NCI-H1436 (cell line): ENCODE measurements around the gene PRKCE.

ENCODE experiments used
- DNase-seq: peaks from one replicate; lab custom pipeline; 2025; lab: John Stamatoyannopoulos, UW

Gene PRKCE

DNA sequence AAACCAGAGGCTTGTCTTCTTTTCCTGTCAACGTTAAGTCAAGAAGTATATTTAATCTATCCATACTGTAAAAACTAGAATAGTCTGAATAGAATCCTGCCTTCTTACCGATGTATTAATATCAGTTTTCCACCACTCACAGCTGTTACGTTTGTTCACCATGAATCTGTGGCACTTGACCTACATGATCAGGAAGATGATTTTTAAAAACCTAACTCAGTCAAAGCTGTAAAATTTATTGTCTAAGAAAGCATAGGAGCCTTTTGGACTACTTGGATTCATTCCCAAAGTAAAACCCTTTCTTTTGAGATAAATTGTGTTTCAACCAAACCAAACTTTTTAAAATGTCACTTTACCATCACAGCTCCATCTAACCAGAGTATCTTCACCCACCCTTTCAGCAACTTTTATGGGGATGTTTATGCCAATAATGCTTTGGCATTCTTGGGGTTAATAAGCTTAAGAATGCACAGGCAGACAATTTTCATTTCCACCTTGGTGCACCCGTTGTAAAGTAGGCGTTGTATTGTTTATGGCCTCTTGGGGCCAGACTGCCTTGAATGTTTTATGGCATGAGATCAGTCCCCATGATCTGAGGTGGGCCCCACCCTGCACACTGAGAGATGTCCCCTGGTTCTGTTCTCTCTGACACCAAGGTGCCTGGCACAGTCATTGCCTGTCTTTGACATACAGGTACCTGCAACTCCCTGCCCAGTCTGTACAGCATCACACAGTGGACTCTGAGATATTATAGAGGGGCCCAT is 469.5 kb downstream of the PRKCE start:
- DNase-seq = no peak

DNA sequence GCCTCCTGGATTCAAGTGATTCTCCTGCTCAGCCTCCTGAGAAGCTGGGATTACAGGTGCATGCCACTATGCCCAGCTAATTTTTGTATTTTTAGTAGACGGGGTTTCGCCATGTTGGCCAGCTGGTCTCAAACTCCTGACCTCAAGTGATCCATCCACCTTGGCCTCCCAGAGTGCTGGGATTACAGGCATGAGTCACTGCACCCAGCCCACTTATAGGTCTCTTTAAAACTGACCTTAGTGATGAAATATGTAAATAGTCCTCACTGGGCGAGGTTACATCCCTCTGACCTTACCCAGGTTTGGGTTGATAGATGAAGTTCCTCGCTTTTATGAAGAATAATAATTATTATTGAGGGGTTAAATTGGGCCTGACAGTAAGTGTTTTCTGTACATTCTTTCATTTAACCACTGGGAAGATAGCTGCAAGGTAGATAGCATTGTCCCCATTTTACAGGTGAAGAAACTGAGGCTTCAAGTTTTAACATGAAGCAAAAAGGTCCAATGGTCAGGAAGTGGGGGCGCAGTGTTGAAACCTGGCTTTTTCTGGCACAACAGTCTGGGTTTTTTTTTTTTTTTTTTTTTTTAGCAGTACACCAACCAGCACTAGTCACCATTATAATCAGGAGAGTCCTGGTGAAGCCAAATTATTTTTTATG is 471.0 kb downstream of the PRKCE start:
- no peak for DNase-seq

- no peak for DNase-seq
Measured at GRCh38 chr2:46123013-46123412, 471.5 kb downstream of the PRKCE start.

DNA sequence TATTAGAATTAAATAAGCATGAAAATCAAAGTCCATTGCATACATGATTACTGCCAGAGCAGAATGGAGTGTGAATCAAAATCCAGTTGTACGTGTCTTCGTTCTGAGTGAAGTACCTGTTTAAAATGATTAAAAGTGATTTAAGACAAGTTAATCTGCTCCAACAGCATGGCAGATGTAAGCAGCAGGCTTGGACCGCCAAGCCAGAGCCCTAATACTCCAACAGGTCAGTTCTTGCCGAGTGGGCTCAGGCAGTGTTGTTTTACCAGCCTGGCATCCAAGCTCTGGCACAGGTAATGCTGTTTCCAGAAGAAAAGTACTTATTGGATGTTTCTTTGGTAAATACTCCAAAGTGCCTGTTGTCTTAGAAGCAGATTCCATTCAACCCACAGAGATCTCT is 474.3 kb downstream of the PRKCE start:
- DNase-seq = no peak

- no peak for DNase-seq
Measured at GRCh38 chr2:46126571-46126970, 475.1 kb downstream of the PRKCE start.

DNA sequence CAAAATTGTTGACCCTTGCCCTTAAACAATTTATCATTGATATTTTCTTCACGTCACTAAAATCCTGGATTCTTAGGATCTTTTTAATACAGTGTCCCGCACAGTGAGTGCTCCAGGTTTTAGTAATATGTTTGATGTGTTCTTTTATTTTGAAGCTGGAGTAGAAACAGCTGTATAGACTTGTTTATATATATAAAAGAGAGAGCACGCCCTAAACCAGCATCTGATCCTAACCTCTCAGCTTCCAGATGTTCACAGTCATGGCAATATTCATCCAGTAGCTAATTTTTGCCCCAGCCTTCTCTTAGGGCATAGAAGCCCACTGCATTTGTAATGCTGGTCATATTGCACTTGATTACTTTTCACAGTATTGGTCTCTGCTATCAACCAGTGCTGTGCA is 475.7 kb downstream of the PRKCE start:
- no peak for DNase-seq

DNA sequence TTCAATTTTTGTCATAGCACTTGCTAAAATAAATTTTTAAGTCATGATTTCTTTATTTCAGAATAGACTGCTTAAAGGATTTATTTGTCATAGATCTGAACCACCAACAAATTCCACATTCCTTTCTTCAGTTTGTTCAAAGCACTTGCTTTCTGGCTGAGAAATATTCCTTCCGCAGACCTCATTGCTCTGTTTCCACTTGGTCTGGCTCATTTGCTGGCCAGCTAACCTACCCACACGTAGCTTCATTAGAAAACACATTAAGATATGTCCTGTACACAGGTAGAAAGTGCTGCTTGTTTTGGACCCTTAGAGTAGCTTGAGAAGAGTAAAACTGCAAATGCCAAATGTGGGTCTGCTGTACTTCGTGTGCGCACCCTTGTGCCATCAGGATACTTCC is 479.0 kb downstream of the PRKCE start:
- no peak for DNase-seq

DNA sequence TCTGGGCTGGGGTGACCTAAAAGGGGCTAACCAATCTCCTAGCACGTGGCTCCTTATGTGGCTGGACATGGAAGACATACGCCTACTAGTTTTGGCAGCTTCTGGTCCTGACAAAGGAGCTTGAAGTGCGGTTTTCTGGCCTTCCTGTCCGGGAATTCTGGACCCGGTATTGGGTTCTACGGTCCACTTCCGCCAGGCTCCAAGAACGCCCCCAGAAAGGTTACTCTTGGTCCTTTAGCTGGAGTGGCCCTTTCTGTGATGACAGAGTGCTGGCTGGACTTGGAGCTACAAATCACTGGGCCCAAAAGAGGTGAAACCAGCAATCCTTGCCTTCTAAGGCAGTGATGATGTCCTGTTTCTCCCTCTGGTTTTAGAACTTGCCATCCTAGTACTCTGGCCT is 481.5 kb downstream of the PRKCE start:
- DNase-seq = no peak

- DNase-seq = no peak
Measured at GRCh38 chr2:46134531-46135227, 483.2 kb downstream of the PRKCE start.

- DNase-seq = no peak
Measured at GRCh38 chr2:46135228-46135855, 483.9 kb downstream of the PRKCE start.

- no peak for DNase-seq
Measured at GRCh38 chr2:46135958-46136357, 484.5 kb downstream of the PRKCE start.

DNA sequence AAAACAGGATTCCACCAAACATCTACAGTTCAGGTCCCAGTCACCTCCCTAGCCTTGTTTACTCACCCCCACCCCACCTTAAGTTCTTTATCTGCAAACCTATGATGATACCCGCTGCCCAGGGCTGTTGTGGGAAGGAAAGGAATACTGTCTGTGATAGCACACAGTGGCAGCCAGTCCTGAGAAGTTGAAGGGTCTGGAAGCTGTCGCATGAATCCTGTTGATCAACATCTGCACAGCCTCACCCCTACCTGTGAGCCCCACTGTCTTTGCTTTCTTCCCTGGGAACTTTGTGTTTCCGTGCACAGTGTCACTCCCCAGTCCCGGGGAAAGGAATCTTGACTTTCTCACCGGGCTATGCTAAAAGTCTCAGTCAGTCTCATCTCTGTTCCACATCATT is 485.0 kb downstream of the PRKCE start:
- no peak for DNase-seq

DNA sequence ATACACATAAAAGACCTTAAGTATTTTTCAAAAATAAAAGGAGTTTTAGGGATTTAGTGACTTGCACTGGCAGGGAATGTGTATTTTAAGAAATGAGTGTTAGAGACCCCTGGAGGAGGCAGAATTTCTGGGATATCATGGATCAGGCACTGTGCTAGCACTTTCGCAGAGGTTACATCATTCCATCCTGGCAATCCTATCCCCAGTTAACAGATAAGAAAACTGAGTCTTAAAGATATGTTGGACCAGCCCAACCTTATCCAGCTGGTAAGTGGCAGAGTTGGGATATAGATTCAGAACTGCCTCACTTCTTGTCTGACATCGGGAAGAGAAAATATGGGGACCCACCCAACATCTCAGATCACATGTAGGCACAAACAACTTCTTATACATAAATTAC is 485.5 kb downstream of the PRKCE start:
- DNase-seq = no peak

- DNase-seq = no peak
Measured at GRCh38 chr2:46142546-46143428, 491.3 kb downstream of the PRKCE start.

GRCh38 chr2:46143429-46144132 is 492.1 kb downstream of the PRKCE start:
- DNase-seq = no peak

DNA sequence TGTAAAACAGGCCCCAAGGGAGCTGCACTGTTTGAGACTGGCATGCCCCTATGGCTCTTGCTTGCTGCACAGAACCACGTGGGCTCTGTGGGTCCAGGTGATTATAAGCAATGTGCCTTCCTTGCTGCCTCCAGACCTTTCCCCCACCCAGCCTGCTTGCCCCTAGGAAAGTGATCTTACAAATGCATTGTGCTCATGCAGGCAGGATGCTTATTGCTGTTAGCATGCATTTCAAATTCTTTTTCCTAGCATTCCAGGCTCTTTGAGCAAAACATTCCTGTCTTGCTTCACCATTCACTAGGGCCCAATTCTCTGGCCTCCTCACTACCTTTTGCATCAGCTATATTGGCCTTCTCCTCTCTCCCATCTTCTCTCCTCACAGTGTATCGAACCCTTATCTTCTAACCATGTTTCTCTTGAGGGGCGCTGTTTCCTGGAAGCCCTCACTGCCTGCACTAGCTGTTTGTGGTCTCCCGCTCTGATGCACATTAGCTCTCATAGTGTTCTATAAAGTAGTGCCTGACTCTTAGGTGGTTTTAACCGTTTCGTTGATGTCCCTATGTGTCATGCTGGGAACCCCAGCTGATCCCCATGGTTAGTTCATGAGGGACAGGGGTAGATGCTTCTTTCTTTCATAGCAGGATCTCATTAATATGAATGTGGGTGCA is 492.8 kb downstream of the PRKCE start:
- no peak for DNase-seq

GRCh38 chr2:46145017-46145416 is 493.5 kb downstream of the PRKCE start:
- no peak for DNase-seq

GRCh38 chr2:46145840-46146239 is 494.4 kb downstream of the PRKCE start:
- DNase-seq = no peak

DNA sequence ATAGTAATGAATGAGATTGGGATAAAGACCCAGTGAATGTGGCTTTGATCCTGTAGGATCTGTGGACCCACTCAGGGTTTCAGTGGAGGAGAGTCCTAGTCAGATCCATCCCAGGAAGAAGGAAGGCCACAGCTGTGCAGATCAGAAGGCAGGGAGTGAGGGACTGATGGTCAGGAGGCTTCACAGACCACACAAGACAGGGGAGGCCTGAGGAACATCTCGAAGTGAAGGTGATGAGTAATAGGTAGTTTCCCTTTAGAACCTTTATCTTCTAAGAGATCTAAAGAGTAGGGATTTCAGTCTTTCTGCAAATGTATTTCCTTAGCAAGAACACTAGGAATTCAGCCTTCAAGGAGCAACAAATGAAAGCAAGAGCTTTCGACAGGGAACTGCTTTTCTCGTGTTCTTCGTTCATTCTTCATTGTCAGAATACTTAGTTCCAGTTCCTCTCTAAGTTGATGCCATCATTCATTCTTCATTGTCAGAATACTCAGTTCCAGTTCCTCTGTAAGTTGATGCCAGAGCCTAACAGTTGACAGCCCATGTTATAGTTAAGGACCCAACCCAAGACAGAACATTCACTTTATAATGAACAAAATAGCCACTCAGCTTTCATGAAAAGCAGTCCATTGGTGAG is 495.5 kb downstream of the PRKCE start:
- DNase-seq = no peak
